Measurements from ENCODE around the gene KIT. TPM values are rescaled to one million over a fixed set of nuclear protein-coding genes. Genes with fewer than 3 reads are reported as not detected.
"Not testable (repeated sequence)": the region's sequence is repeated elsewhere in the genome, so short reads cannot be mapped to it uniquely, and the experiment has no call there.

KIT gene
- total and polyA plus RNA-seq, 2 of the 13 experiments (the other 11 are each of a cell fraction or from before 2014, with no cell fraction given): not detected

GRCh38 chr4:54641101-54641500 is 16.7 kb upstream of the KIT start:
- H3K4me2 ChIP-seq (ENCODE audit: low read depth, low read length); H3K27me3 ChIP-seq (ENCODE audit: control insufficient read depth in 1 of 2, insufficient read depth in 2 of 2, low read length in 2 of 2); H4K20me1 ChIP-seq (ENCODE audit: insufficient read depth, low read length); DNase-seq (ENCODE audit: low spot score); H3K4me3 ChIP-seq (replicated peaks in 1 of 3; ENCODE audit: insufficient read depth in 1 of 3, low read depth in 2 of 3, low read length in 3 of 3); H3K79me2 ChIP-seq (ENCODE audit: insufficient read depth, low read length); BruUV-seq (replicated peaks); POLR2A ChIA-PET; H3K4me1 ChIP-seq (ENCODE audit: insufficient read depth, low read length); H3K27ac ChIP-seq (ENCODE audit: extremely low read length, insufficient read depth, low read length); H3K36me3 ChIP-seq (replicated peaks in 1 of 2; ENCODE audit: control insufficient read depth in 1 of 2, insufficient read depth in 2 of 2, low read length in 2 of 2); H3K9ac ChIP-seq (ENCODE audit: insufficient read depth, low read depth, low read length); in situ Hi-C loops (cut with HindIII; ENCODE audit: extremely low pct_ligation_motif_present, low pct_unique_long_range_greater_than_20kb); ATAC-seq; intact Hi-C loops (cut with micrococcal nuclease; ENCODE audit: unreplicated experiment); H2AFZ ChIP-seq (ENCODE audit: low read length); CTCF ChIA-PET (ENCODE audit: low intra/inter-chr PET ratio, low total read pairs); H3K9me3 ChIP-seq (ENCODE audit: low read length); FAIRE-seq: not testable (repeated sequence)
- 19% methylated on average over 9 of the region's 9 CpGs for WGBS (ENCODE audit: low lambda C conversion rate)

GRCh38 chr4:54643172-54643571 is 14.6 kb upstream of the KIT start:
- Histone ChIP-seq H4K20me1 (ENCODE audit: insufficient read depth, low read length) (no peaks in the 10 kb centered on the region), H3K36me3 (replicated peaks in 1 of 2; ENCODE audit: control insufficient read depth in 1 of 2, insufficient read depth in 2 of 2, low read length in 2 of 2) (no peaks in the 10 kb centered on the region), H3K27ac (ENCODE audit: extremely low read length, insufficient read depth, low read length) (no peak overlapping the region), H2AFZ (ENCODE audit: low read length) (no peak overlapping the region), H3K4me1 (ENCODE audit: insufficient read depth, low read length) (no peaks in the 10 kb centered on the region), H3K27me3 (ENCODE audit: control insufficient read depth in 1 of 2, insufficient read depth in 2 of 2, low read length in 2 of 2) (no peaks in the 10 kb centered on the region; a peak in 1 of 5 replicates), H3K79me2 (ENCODE audit: insufficient read depth, low read length) (no peaks in the 10 kb centered on the region), H3K4me2 (ENCODE audit: low read depth, low read length) (no peak overlapping the region), H3K9me3 (ENCODE audit: low read length) (no peaks in the 10 kb centered on the region), H3K9ac (ENCODE audit: insufficient read depth, low read depth, low read length) (no peak overlapping the region), H3K4me3 (replicated peaks in 1 of 3; ENCODE audit: insufficient read depth in 1 of 3, low read depth in 2 of 3, low read length in 3 of 3) (no peak overlapping the region)
- FAIRE-seq: no peak
- TF ChIP-seq ZBTB3 (CRISPR knock-in tag; IDR thresholded peaks at IDR 0.05; ENCODE audit: borderline replicate concordance, low read depth) (no peak), TBX2 (CRISPR knock-in tag; IDR thresholded peaks at IDR 0.05; ENCODE audit: borderline replicate concordance) (no peak), ZNF800 (CRISPR knock-in tag; IDR thresholded peaks at IDR 0.05) (no peak), ESRRA (CRISPR knock-in tag; IDR thresholded peaks at IDR 0.05; ENCODE audit: low read depth) (no peak), PLSCR1 (CRISPR knock-in tag; IDR thresholded peaks at IDR 0.05; ENCODE audit: borderline replicate concordance) (no peak), ZNF580 (CRISPR knock-in tag; IDR thresholded peaks at IDR 0.05; ENCODE audit: borderline replicate concordance, low read depth) (no peak), PRDM15 (CRISPR knock-in tag; IDR thresholded peaks at IDR 0.05) (no peak), FOXA1 (IDR thresholded peaks at IDR 0.05) (no peak), FOXA1 (CRISPR knock-in tag; IDR thresholded peaks at IDR 0.05) (no peak), ZMYM2 (CRISPR knock-in tag; IDR thresholded peaks at IDR 0.05) (no peak), HHEX (CRISPR knock-in tag; IDR thresholded peaks at IDR 0.05) (no peak)
- DNase-seq (ENCODE audit: low spot score): no peak
- ATAC-seq: no peak
- ChIA-PET CTCF (ENCODE audit: low intra/inter-chr PET ratio, low total read pairs) (no interaction called here), POLR2A (no interaction called here)
- in situ Hi-C loops (cut with HindIII; ENCODE audit: extremely low pct_ligation_motif_present, low pct_unique_long_range_greater_than_20kb): no loop called here
- BruUV-seq (replicated peaks): no TSS peak
- intact Hi-C loops (cut with micrococcal nuclease; ENCODE audit: unreplicated experiment): no loop called here
- WGBS (ENCODE audit: low lambda C conversion rate): 16% methylated on average over 5 of the region's 5 CpGs

Data from HepG2 (cell line).